OCI-LY7 (cell line): ENCODE measurements around the gene DIAPH1. TPM values are rescaled to one million over a fixed set of nuclear protein-coding genes. Genes with fewer than 3 reads are reported as not detected.

Experiments
- BruUV-seq: library from RNA; stranded (reverse); fragments of 400-500 nt; replicated peaks from 2 replicates; lab custom pipeline; 2021; lab: Mats Ljungman, UMichigan
- CTCF ChIA-PET: fragments of 300-600 bp; sonication (Branson Sonifier 250); formaldehyde crosslinking; loops from one replicate; lab custom pipeline; 2022; ENCODE audit warnings: antibody characterized with exemption; ENCODE audit not compliant: unreplicated experiment; lab: Charles Lee
- POLR2A ChIA-PET: fragments of 300-600 bp; sonication (Branson Sonifier 250); formaldehyde crosslinking; loops from one replicate; lab custom pipeline; 2022; ENCODE audit warnings: antibody characterized with exemption; lab: Charles Lee
- DNase-seq: peaks from one replicate; pipeline ENCODE4 v3.0.0-alpha.2; 2015; ENCODE audit warnings: low spot score
- H2AFZ ChIP-seq: fragments of 200-600 bp; sonication (generic), shearing (Covaris generic); 2 replicates; pipeline ENCODE4 v1.6.1; 2014; ENCODE audit warnings: mild to moderate bottlenecking, antibody characterized with exemption, low read length, moderate library complexity
- H3K27ac ChIP-seq: fragments of 200-600 bp; sonication (generic); 2 replicates; pipeline ENCODE4 v1.5.1; 2014; ENCODE audit warnings: mixed run types, low read depth, mild to moderate bottlenecking, moderate library complexity, low read length, inconsistent platforms; ENCODE audit not compliant: poor library complexity, severe bottlenecking
- H3K36me3 ChIP-seq: fragments of 200-600 bp; sonication (generic); 2 replicates; pipeline ENCODE4 v1.6.1; 2014; ENCODE audit warnings: mild to moderate bottlenecking, antibody characterized with exemption, low read length, moderate library complexity, mixed read lengths; ENCODE audit not compliant: insufficient read depth
- H3K4me1 ChIP-seq: fragments of 200-600 bp; sonication (generic); 2 replicates; pipeline ENCODE4 v1.5.1; 2014; ENCODE audit warnings: mild to moderate bottlenecking, low read length; ENCODE audit not compliant: insufficient read depth, poor library complexity, severe bottlenecking
- H3K4me2 ChIP-seq: fragments of 200-600 bp; sonication (generic); 2 replicates; pipeline ENCODE4 v1.6.1; 2014; ENCODE audit warnings: mild to moderate bottlenecking, low read length
- H3K4me3 ChIP-seq: fragments of 200-600 bp; sonication (generic); 2 replicates; pipeline ENCODE4 v1.5.1; 2014; ENCODE audit warnings: mild to moderate bottlenecking, low read depth, low read length; ENCODE audit not compliant: poor library complexity, severe bottlenecking
- H3K79me2 ChIP-seq: fragments of 200-600 bp; sonication (generic); 2 replicates; pipeline ENCODE4 v1.6.1; 2016; ENCODE audit warnings: low read depth, mild to moderate bottlenecking, low read length, moderate library complexity, mixed read lengths; ENCODE audit not compliant: insufficient read depth
- H3K9me2 ChIP-seq: fragments of 200-600 bp; sonication (generic); 2 replicates; pipeline ENCODE4 v1.6.1; 2016; ENCODE audit warnings: mild to moderate bottlenecking, low read length, mixed read lengths; ENCODE audit not compliant: insufficient read depth
- H3K9me3 ChIP-seq: fragments of 200-600 bp; sonication (generic); 2 replicates; pipeline ENCODE4 v1.6.1; 2014; ENCODE audit warnings: mild to moderate bottlenecking, mixed run types, low read length, mixed read lengths
- H4K20me1 ChIP-seq: fragments of 200-600 bp; sonication (generic); 2 replicates; pipeline ENCODE4 v1.6.1; 2014; ENCODE audit warnings: mild to moderate bottlenecking, antibody characterized with exemption, low read length, moderate library complexity, mixed read lengths; ENCODE audit not compliant: insufficient read depth
- CTCF ChIP-seq: fragments of 200-600 bp; sonication (generic); conservative IDR thresholded peaks from 2 replicates; pipeline ENCODE4 v1.5.1; 2014; ENCODE audit warnings: mild to moderate bottlenecking, antibody characterized with exemption, low read length, moderate library complexity, mixed read lengths
- EZH2phosphoT487 ChIP-seq: fragments of 200-600 bp; sonication (generic); IDR thresholded peaks from 2 replicates; pipeline ENCODE4 v1.6.1; 2018; ENCODE audit warnings: low read depth, borderline replicate concordance, mild to moderate bottlenecking, mixed run types, antibody characterized with exemption, low read length, moderate library complexity, mixed read lengths
- intact Hi-C: fragments of 100-400 bp; cut with micrococcal nuclease; formaldehyde crosslinking; loops from one replicate; pipeline ENCODE4 v1.10.0; 2022; ENCODE audit not compliant: unreplicated experiment
- total RNA-seq, 2 experiments: library from RNA; depleted of rRNA in 1 of 2; stranded (reverse); fragments of >200 nt in 1 of 2; shearing (Covaris generic) in 1 of 2; gene quantifications; 2 replicates each; pipeline ENCODE4 v1.2.3, GENCODE V29; 2014 to 2022

DIAPH1 gene
- total RNA-seq, 2 experiments from 2014 or later, result 78.8 to 174 TPM

DNA sequence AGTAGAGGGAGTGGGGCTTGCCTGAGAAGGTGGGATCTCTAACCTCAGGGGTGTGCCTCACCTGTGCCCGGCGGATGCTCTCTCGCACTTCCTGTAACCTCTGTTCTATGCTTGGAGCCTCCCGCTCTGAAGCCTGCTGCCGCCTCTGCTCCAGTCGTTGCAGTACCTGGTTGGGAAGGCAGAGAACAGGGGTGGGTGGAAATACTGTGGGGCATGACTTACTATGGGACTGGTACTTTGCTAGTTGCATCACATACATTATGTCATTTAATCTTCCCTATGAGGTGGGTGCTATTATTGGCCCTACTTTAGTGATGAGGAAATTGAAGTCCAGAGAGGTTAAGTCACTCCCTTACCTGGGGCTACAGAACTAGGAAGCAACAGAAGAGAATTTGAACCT lies 27.2 kb upstream of the DIAPH1 start:
- no TSS peak for BruUV-seq

GRCh38 chr5:141641634-141642267 lies 23.0 kb upstream of the DIAPH1 start:
- H3K9me2 ChIP-seq, result no peaks in the 10 kb centered on the region
- H3K27ac ChIP-seq, result no peak overlapping the region
- no peaks in the 10 kb centered on the region for H3K9me3 ChIP-seq
- ChIA-PET POLR2A (interaction anchor here (1.1 to 1.5 kb wide), 3 partner anchors 9 to 208 kb away, joined by 3 to 5 read pairs (median 4); no protein-coding TSS in a partner anchor), CTCF (no interaction called here)
- H3K79me2 ChIP-seq, result peaks cover 8% of the 10 kb centered on the region; the same call in 1 of the 2 replicates
- no TSS peak for BruUV-seq
- intact Hi-C loops, result no loop called here
- H3K4me2 ChIP-seq, result no peak overlapping the region
- no peaks in the 10 kb centered on the region for H4K20me1 ChIP-seq
- no peak overlapping the region for H2AFZ ChIP-seq
- H3K4me1 ChIP-seq, result peaks cover 11% of the 10 kb centered on the region
- H3K36me3 ChIP-seq, result peaks cover 63% of the 10 kb centered on the region
- H3K4me3 ChIP-seq, result no peak overlapping the region
- TF ChIP-seq EZH2phosphoT487, result no peak
- TF ChIP-seq CTCF, result no peak
- DNase-seq, result no peak

More for the DNA sequence above, 27.2 kb upstream of the DIAPH1 start:
- Histone ChIP-seq H3K36me3 (peaks cover 36% of the 10 kb centered on the region), H2AFZ (no peak overlapping the region), H3K9me2 (no peaks in the 10 kb centered on the region), H3K79me2 (no peaks in the 10 kb centered on the region), H3K9me3 (no peaks in the 10 kb centered on the region), H3K4me2 (no peak overlapping the region), H3K27ac (no peak overlapping the region), H4K20me1 (no peaks in the 10 kb centered on the region), H3K4me1 (peaks cover 8% of the 10 kb centered on the region), H3K4me3 (no peak overlapping the region)
- no peak for TF ChIP-seq CTCF
- no peak for TF ChIP-seq EZH2phosphoT487
- POLR2A ChIA-PET, result interaction anchor here (0.6 to 1.7 kb wide), 3 partner anchors 9 to 146 kb away, joined by 3 to 10 read pairs (median 3); partner anchors contain the start of genes HDAC3 and RELL2
- DNase-seq, result no peak
- intact Hi-C loops, result no loop called here
- CTCF ChIA-PET, result no interaction called here

- no peak overlapping the region for H2AFZ ChIP-seq
- H3K9me2 ChIP-seq, result no peaks in the 10 kb centered on the region
- H3K4me1 ChIP-seq, result peaks cover 13% of the 10 kb centered on the region
- peaks cover 63% of the 10 kb centered on the region for H3K36me3 ChIP-seq
- intact Hi-C loops, result no loop called here
- peaks cover 17% of the 10 kb centered on the region; the same call in 1 of the 2 replicates for H3K79me2 ChIP-seq
- ChIA-PET POLR2A (no interaction called here), CTCF (no interaction called here)
- no peak overlapping the region for H3K4me2 ChIP-seq
- DNase-seq, result no peak
- H4K20me1 ChIP-seq, result peaks cover 5% of the 10 kb centered on the region; the same call in 1 of the 2 replicates
- TF ChIP-seq EZH2phosphoT487 (no peak), CTCF (no peak)
- no peak overlapping the region for H3K27ac ChIP-seq
- BruUV-seq, result no TSS peak
- H3K9me3 ChIP-seq, result no peaks in the 10 kb centered on the region
- H3K4me3 ChIP-seq, result no peak overlapping the region
These were observed 21.9 kb upstream of the DIAPH1 start for GRCh38 chr5:141640698-141641097.
